H1 (cell line): ENCODE results near the gene NNMT. TPM values are rescaled to one million over a fixed set of nuclear protein-coding genes. Genes with fewer than 3 reads are reported as not detected.

Experiments used
- CTCF ChIA-PET: fragments of 300-600 bp; sonication (Branson Sonifier 250); formaldehyde crosslinking; loops from one replicate; lab custom pipeline; 2021; ENCODE audit not compliant: partially characterized antibody; lab: Charles Lee
- POLR2A ChIA-PET: fragments of 300-600 bp; sonication (Branson Sonifier 250); formaldehyde crosslinking; loops from one replicate; lab custom pipeline; 2021; ENCODE audit warnings: inconsistent platforms; ENCODE audit not compliant: partially characterized antibody; lab: Charles Lee
- DNase-seq, 2 experiments: peaks; one replicate each; pipeline versions ENCODE4 v3.0.0 to v3.0.0-alpha.2; 2010 to 2022; ENCODE audit warnings: low spot score in 2 of 2, low read depth in 1 of 2, mixed read lengths in 1 of 2
- FAIRE-seq: peaks from 2 replicates; lab custom pipeline; 2011; peaks lifted over from hg19 to GRCh38; lab: Jason Lieb, UNC
- H2AFZ ChIP-seq: 2 replicates; pipeline ENCODE4 v1.8.1; 2012; ENCODE audit warnings: low read length, inconsistent platforms
- H2AK5ac ChIP-seq: 2 replicates; pipeline ENCODE4 v1.6.1; 2013; ENCODE audit warnings: low read depth, low read length
- H2BK120ac ChIP-seq: replicated peaks from 2 replicates; pipeline ENCODE3; 2013; ENCODE audit warnings: low read depth, low read length, inconsistent platforms
- H2BK12ac ChIP-seq: 2 replicates; pipeline ENCODE4 v1.6.1; 2013; ENCODE audit warnings: low read depth, low read length
- H2BK15ac ChIP-seq: 2 replicates; pipeline ENCODE4 v1.6.1; 2013; ENCODE audit warnings: low read length
- H2BK20ac ChIP-seq: 2 replicates; pipeline ENCODE4 v1.6.1; 2013; ENCODE audit warnings: low read length
- H2BK5ac ChIP-seq: 2 replicates; pipeline ENCODE4 v1.6.1; 2013; ENCODE audit warnings: low read depth, low read length
- H3K14ac ChIP-seq: 2 replicates; pipeline ENCODE4 v1.6.1; 2013; ENCODE audit warnings: inconsistent platforms; ENCODE audit not compliant: insufficient read length
- H3K18ac ChIP-seq: 2 replicates; pipeline ENCODE4 v1.6.1; 2013; ENCODE audit warnings: low read length; ENCODE audit errors: extremely low read depth
- H3K23ac ChIP-seq: 2 replicates; pipeline ENCODE4 v1.6.1; 2013; ENCODE audit warnings: inconsistent platforms; ENCODE audit not compliant: insufficient read length
- H3K23me2 ChIP-seq: 2 replicates; pipeline ENCODE4 v1.6.1; 2013; ENCODE audit warnings: low read depth, low read length
- H3K27ac ChIP-seq: 2 replicates; pipeline ENCODE4 v1.6.1; 2011; ENCODE audit warnings: low read depth, low read length, inconsistent platforms
- H3K27me3 ChIP-seq, 4 experiments: replicated peaks in 1 of 4; 1 replicate in 1 of 4; 2 replicates in 3 of 4; pipeline versions ENCODE4 v1.6.1 to v1.8.1; 2011 to 2013; ENCODE audit warnings: low read length in 3 of 4, mild to moderate bottlenecking in 3 of 4, inconsistent platforms in 2 of 4, mixed read lengths in 2 of 4, moderate library complexity in 1 of 4; ENCODE audit not compliant: control insufficient read depth in 3 of 4, insufficient read depth in 3 of 4; ENCODE audit errors: extremely low read depth in 1 of 4
- H3K36me3 ChIP-seq, 4 experiments: 2 replicates each; pipeline versions ENCODE4 v1.6.1 to v1.8.1; 2011 to 2013; ENCODE audit warnings: mild to moderate bottlenecking in 4 of 4, low read length in 3 of 4, moderate library complexity in 2 of 4, control low read depth in 1 of 4, inconsistent platforms in 1 of 4; ENCODE audit not compliant: insufficient read depth in 4 of 4, control insufficient read depth in 2 of 4
- H3K4ac ChIP-seq: replicated peaks from 2 replicates; pipeline ENCODE3; 2013; ENCODE audit warnings: low read length, low read depth, mixed read lengths, inconsistent platforms; ENCODE audit not compliant: insufficient read length
- H3K4me1 ChIP-seq, 4 experiments: replicated peaks in 1 of 4; 1 replicate in 1 of 4; 2 replicates in 3 of 4; pipeline versions ENCODE4 v1.6.1 to v1.8.1; 2011 to 2013; ENCODE audit warnings: low read length in 3 of 4, inconsistent platforms in 2 of 4, mixed read lengths in 1 of 4; ENCODE audit not compliant: insufficient read depth in 4 of 4, control insufficient read depth in 3 of 4
- H3K4me2 ChIP-seq, 2 experiments: 2 replicates each; pipeline versions ENCODE4 v1.6.1 to v1.8.1; 2011 to 2013; ENCODE audit warnings: low read depth in 2 of 2, low read length in 2 of 2, control low read depth in 1 of 2, inconsistent platforms in 1 of 2, mild to moderate bottlenecking in 1 of 2; ENCODE audit not compliant: insufficient read depth in 1 of 2
- H3K4me3 ChIP-seq, 4 experiments: fragments of 200-600, 300-600 bp in 1 of 4; sonication (generic), shearing (Covaris generic), sonication (Bioruptor Twin) in 1 of 4; 2 replicates each; pipeline versions ENCODE4 v1.5.1 to v1.8.1; 2011 to 2016; ENCODE audit warnings: low read length in 4 of 4, low read depth in 3 of 4, control low read depth in 2 of 4, inconsistent platforms in 2 of 4, mild to moderate bottlenecking in 2 of 4, mixed read lengths in 1 of 4, moderate library complexity in 1 of 4; ENCODE audit not compliant: insufficient read depth in 2 of 4; ENCODE audit errors: extremely low read depth in 1 of 4
- H3K56ac ChIP-seq: replicated peaks from 2 replicates; pipeline ENCODE3; 2013; ENCODE audit warnings: low read depth, mild to moderate bottlenecking, mixed read lengths, low read length, inconsistent platforms; ENCODE audit not compliant: insufficient read length
- H3K79me1 ChIP-seq: 2 replicates; pipeline ENCODE4 v1.6.1; 2013; ENCODE audit warnings: low read depth, low read length, control low read depth
- H3K79me2 ChIP-seq, 2 experiments: 2 replicates each; pipeline versions ENCODE4 v1.6.1 to v1.8.1; 2012 to 2013; ENCODE audit warnings: low read length in 2 of 2, mild to moderate bottlenecking in 2 of 2, inconsistent platforms in 1 of 2; ENCODE audit not compliant: insufficient read depth in 2 of 2, control insufficient read depth in 1 of 2
- H3K9ac ChIP-seq, 4 experiments: replicated peaks in 1 of 4; 1 replicate in 1 of 4; 2 replicates in 3 of 4; pipeline versions ENCODE4 v1.6.1 to v1.8.1; 2011 to 2013; ENCODE audit warnings: low read depth in 3 of 4, low read length in 3 of 4, control low read depth in 2 of 4, mild to moderate bottlenecking in 2 of 4, moderate library complexity in 2 of 4, inconsistent platforms in 1 of 4; ENCODE audit errors: extremely low read depth in 1 of 4
- H3K9me3 ChIP-seq, 2 experiments: 2 replicates each; pipeline versions ENCODE4 v1.6.1 to v1.8.1; 2012 to 2013; ENCODE audit warnings: mild to moderate bottlenecking in 2 of 2, moderate library complexity in 2 of 2, control low read depth in 1 of 2, inconsistent platforms in 1 of 2, low read depth in 1 of 2, low read length in 1 of 2, mixed read lengths in 1 of 2; ENCODE audit not compliant: insufficient read depth in 2 of 2
- H4K20me1 ChIP-seq, 2 experiments: replicated peaks in 1 of 2; 2 replicates each; pipeline versions ENCODE3 to v1.8.1; 2011 to 2013; ENCODE audit warnings: inconsistent platforms in 2 of 2, low read length in 2 of 2, mild to moderate bottlenecking in 1 of 2; ENCODE audit not compliant: insufficient read depth in 2 of 2, control insufficient read depth in 1 of 2
- H4K5ac ChIP-seq: 2 replicates; pipeline ENCODE4 v1.6.1; 2013; ENCODE audit warnings: low read length, low read depth, mixed read lengths, inconsistent platforms; ENCODE audit not compliant: insufficient read length
- H4K8ac ChIP-seq: 2 replicates; pipeline ENCODE4 v1.8.0; 2013; ENCODE audit warnings: mild to moderate bottlenecking, moderate library complexity, low read length, inconsistent platforms; ENCODE audit not compliant: insufficient read depth; ENCODE audit errors: extremely low read depth
- H4K91ac ChIP-seq: replicated peaks from 2 replicates; pipeline ENCODE3; 2013; ENCODE audit warnings: low read length, mixed read lengths, inconsistent platforms; ENCODE audit not compliant: insufficient read length
- E2F6 ChIP-seq: IDR thresholded peaks from 2 replicates; pipeline ENCODE4 v1.6.1; 2012; ENCODE audit warnings: inconsistent platforms
- FOSL1 ChIP-seq: IDR thresholded peaks from 2 replicates; pipeline ENCODE4 v1.6.1; 2011; ENCODE audit warnings: mild to moderate bottlenecking, low read depth, low read length, moderate library complexity; ENCODE audit not compliant: insufficient read depth
- PHF8 ChIP-seq: fragments of 200-600 bp; sonication (generic); conservative IDR thresholded peaks from 2 replicates; pipeline ENCODE4 v1.7.1; 2012; ENCODE audit warnings: low read depth, mild to moderate bottlenecking, inconsistent platforms, low read length, moderate library complexity
- RBBP5 ChIP-seq: IDR thresholded peaks from 2 replicates; pipeline ENCODE4 v1.7.1; 2012; ENCODE audit warnings: low read depth, mild to moderate bottlenecking, inconsistent platforms, low read length, moderate library complexity, borderline replicate concordance
- SP1 ChIP-seq: IDR thresholded peaks from 2 replicates; pipeline ENCODE4 v1.6.1; 2011; ENCODE audit warnings: low read depth, low read length
- ZNF274 ChIP-seq: IDR thresholded peaks from 2 replicates; pipeline ENCODE4 v1.7.0; 2012; ENCODE audit warnings: low read length, borderline replicate concordance; ENCODE audit errors: extremely low read depth
- WGBS, 2 experiments: shearing (Covaris generic) in 1 of 2; methylation state at CpG; one replicate each; pipeline versions ENCODE4 v1.1.6 to v1.1.7; 2013 to 2015; ENCODE audit warnings: low lambda C conversion rate in 2 of 2, mixed read lengths in 2 of 2, inconsistent platforms in 1 of 2, low coverage in 1 of 2, missing lambda C conversion rate in 1 of 2; ENCODE audit not compliant: insufficient replicate concordance in 2 of 2, insufficient coverage in 1 of 2, insufficient read length in 1 of 2; ENCODE audit errors: extremely low coverage in 1 of 2, missing lambda C conversion rate in 1 of 2; 5-methylcytosine and 5-hydroxymethylcytosine counted together
- polyA plus RNA-seq, 7 experiments: library from polyadenylated mRNA; depleted of rRNA in 3 of 7; stranded (reverse) in 5 of 7; unstranded in 2 of 7; fragments of >200 nt in 5 of 7; fragments of 200-250 nt in 2 of 7; gene quantifications; 1 replicate in 5 of 7; 2 replicates in 1 of 7; 4 replicates in 1 of 7; pipeline versions ENCODE4 v1.2.1 to v1.2.3, GENCODE V29; 2011 to 2013; ENCODE audit warnings: missing spikeins in 2 of 7, mixed read lengths in 2 of 7
- total RNA-seq: library from RNA; stranded (reverse); fragmentation: NEBNext Ultra II Directional; extraction: Animal tissue kit (Norgen Biotek cat#: 25700); gene quantifications from 2 replicates; pipeline ENCODE4 v1.2.1, GENCODE V29; 2021

NNMT gene
- total and polyA plus RNA-seq, 2 of the 8 experiments (the other 6 are each of a cell fraction or from before 2014, with no cell fraction given), result not detected

GRCh38 chr11:114326151-114326550 is 30.0 kb downstream of the NNMT start:
- Histone ChIP-seq H3K56ac (no peak overlapping the region), H4K91ac (no peak overlapping the region), H2BK20ac (no peak overlapping the region), H3K4me3 (no peak overlapping the region), H3K79me1 (no peaks in the 10 kb centered on the region), H3K9ac (no peak overlapping the region), H3K36me3 (no peaks in the 10 kb centered on the region), H2AFZ (no peak overlapping the region), H3K27me3 (no peaks in the 10 kb centered on the region), H2AK5ac (no peak overlapping the region), H4K20me1 (no peaks in the 10 kb centered on the region), H3K23ac (no peak overlapping the region), H3K79me2 (no peaks in the 10 kb centered on the region), H4K5ac (no peak overlapping the region), H3K18ac (no peak overlapping the region), H2BK15ac (no peak overlapping the region), H3K4me2 (no peak overlapping the region), H3K9me3 (peaks cover 3 to 4% of the 10 kb centered on the region in 2 experiments; a peak in 3 of 4 replicates), H3K4me1 (no peaks in the 10 kb centered on the region), H4K8ac (no peak overlapping the region), H2BK12ac (no peak overlapping the region), H2BK5ac (no peak overlapping the region), H3K27ac (no peak overlapping the region), H3K14ac (no peak overlapping the region), H2BK120ac (no peak overlapping the region), H3K4ac (no peak overlapping the region), H3K23me2 (no peaks in the 10 kb centered on the region)
- ChIA-PET CTCF (interaction anchor here (0.9 kb wide), 1 partner anchor 15 kb away, joined by 3 read pairs; no protein-coding TSS in a partner anchor), POLR2A (no interaction called here)
- DNase-seq, result no peak
- WGBS, 2 experiments, result 87% methylated on average over 4 of the region's 4 CpGs; no CpG with 5 or more reads in 1 of the 2 experiments
- FAIRE-seq, result no peak
- TF ChIP-seq E2F6 (no peak), FOSL1 (no peak), SP1 (no peak), PHF8 (no peak), ZNF274 (no peak), RBBP5 (no peak)
